ENCODE measurements around the gene GALNT1. TPM values are rescaled to one million over a fixed set of nuclear protein-coding genes. Genes with fewer than 3 reads are reported as not detected.

GALNT1 gene
- total and polyA plus RNA-seq, 2 of the 4 experiments (the other 2 are of a cell fraction) = 24.9 to 43.9 TPM

DNA sequence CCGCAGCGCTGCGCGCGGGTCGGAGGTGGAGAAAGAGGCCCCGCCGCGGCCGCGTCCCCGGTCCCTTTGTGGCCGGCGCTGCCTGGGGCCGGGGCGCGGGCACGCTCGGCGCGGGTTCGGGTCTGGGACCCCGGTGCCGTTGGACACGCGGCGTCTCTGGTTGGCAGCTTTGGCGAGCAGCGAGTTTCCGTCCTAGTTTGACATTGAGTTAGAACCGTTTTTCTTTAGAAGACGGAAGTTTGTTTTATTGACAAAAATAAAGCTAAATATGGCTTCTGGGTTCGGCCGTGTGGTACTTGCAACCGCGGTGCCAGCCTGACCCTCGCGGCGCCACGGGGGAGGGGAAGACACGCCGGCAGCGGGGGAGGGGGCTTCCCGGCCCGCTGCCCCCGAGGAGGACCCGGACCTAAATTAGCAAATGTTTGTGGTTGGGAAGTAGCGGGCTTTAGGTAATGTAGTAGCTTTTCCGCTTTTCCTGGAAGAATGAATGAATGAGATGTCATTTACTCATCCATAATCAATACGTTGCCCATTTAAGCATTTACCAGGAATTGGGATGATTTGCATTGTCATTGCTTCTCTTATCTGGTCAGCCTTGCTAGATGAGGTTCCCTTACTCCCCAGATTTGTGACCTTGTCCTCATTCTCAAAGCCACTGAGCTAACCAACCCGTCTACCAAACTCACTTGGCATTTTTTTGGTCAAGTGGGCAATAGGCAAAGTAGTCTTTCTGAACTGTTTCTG is 530 bp downstream of the GALNT1 start:
- no peak overlapping the region for H2BK20ac ChIP-seq (ENCODE audit: low read depth, low read length)
- no peak overlapping the region; a peak in 2 of 4 replicates for H4K8ac ChIP-seq (ENCODE audit: low read depth in 2 of 2, low read length in 2 of 2)
- CTCF ChIA-PET = interaction anchor here (0.5 kb wide), 1 partner anchor 565 kb away, joined by 6 read pairs; no protein-coding TSS in a partner anchor
- ATAC-seq (ENCODE audit: low read depth) = peak; percentile 40
- no peak overlapping the region for H2AK5ac ChIP-seq (ENCODE audit: low read depth, low read length)
- peak overlapping the region; percentile 81 for H3K14ac ChIP-seq (replicated peaks; ENCODE audit: low read depth, low read length)
- peak overlapping the region; percentile 54 for H3K27ac ChIP-seq (ENCODE audit: insufficient read depth, low read length)
- peaks cover 20 to 35% of the 10 kb centered on the region in 2 experiments for H3K79me1 ChIP-seq (ENCODE audit: low read depth in 1 of 2, low read length in 2 of 2)
- no peak overlapping the region for H4K5ac ChIP-seq (ENCODE audit: low read depth, low read length)
- peak overlapping the region; percentile 93 for H3K23ac ChIP-seq (ENCODE audit: low read depth, low read length)
- TF ChIP-seq, protein P1, sequence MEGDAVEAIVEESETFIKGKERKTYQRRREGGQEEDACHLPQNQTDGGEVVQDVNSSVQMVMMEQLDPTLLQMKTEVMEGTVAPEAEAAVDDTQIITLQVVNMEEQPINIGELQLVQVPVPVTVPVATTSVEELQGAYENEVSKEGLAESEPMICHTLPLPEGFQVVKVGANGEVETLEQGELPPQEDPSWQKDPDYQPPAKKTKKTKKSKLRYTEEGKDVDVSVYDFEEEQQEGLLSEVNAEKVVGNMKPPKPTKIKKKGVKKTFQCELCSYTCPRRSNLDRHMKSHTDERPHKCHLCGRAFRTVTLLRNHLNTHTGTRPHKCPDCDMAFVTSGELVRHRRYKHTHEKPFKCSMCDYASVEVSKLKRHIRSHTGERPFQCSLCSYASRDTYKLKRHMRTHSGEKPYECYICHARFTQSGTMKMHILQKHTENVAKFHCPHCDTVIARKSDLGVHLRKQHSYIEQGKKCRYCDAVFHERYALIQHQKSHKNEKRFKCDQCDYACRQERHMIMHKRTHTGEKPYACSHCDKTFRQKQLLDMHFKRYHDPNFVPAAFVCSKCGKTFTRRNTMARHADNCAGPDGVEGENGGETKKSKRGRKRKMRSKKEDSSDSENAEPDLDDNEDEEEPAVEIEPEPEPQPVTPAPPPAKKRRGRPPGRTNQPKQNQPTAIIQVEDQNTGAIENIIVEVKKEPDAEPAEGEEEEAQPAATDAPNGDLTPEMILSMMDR (conservative IDR thresholded peaks at IDR 0.05; ENCODE audit: low read depth, low read length) = no peak
- TF ChIP-seq NFE2L2 (IDR thresholded peaks at IDR 0.05; ENCODE audit: low read depth, low read length) = no peak
- no peak for TF ChIP-seq FOS (IDR thresholded peaks at IDR 0.05; ENCODE audit: low read depth, low read length)
- no peak for TF ChIP-seq CHD1 (IDR thresholded peaks at IDR 0.05; ENCODE audit: low read depth, low read length)
- TF ChIP-seq, protein P2, sequence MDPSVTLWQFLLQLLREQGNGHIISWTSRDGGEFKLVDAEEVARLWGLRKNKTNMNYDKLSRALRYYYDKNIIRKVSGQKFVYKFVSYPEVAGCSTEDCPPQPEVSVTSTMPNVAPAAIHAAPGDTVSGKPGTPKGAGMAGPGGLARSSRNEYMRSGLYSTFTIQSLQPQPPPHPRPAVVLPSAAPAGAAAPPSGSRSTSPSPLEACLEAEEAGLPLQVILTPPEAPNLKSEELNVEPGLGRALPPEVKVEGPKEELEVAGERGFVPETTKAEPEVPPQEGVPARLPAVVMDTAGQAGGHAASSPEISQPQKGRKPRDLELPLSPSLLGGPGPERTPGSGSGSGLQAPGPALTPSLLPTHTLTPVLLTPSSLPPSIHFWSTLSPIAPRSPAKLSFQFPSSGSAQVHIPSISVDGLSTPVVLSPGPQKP (IDR thresholded peaks at IDR 0.05; ENCODE audit: borderline replicate concordance, low read depth, low read length) = no peak
- TF ChIP-seq RFX5 (IDR thresholded peaks at IDR 0.05; ENCODE audit: low read depth, low read length) = no peak
- no peak for TF ChIP-seq RAD21 (IDR thresholded peaks at IDR 0.05; ENCODE audit: low read length)
- no peak for TF ChIP-seq CEBPB (IDR thresholded peaks at IDR 0.05; ENCODE audit: low read depth, low read length)
- TF ChIP-seq, protein P3, sequence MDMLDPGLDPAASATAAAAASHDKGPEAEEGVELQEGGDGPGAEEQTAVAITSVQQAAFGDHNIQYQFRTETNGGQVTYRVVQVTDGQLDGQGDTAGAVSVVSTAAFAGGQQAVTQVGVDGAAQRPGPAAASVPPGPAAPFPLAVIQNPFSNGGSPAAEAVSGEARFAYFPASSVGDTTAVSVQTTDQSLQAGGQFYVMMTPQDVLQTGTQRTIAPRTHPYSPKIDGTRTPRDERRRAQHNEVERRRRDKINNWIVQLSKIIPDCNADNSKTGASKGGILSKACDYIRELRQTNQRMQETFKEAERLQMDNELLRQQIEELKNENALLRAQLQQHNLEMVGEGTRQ (IDR thresholded peaks at IDR 0.05; ENCODE audit: low read depth, low read length) = no peak
- TF ChIP-seq MAZ (IDR thresholded peaks at IDR 0.05; ENCODE audit: borderline replicate concordance, low read depth, low read length) = no peak
- peak overlapping the region; percentile 97 for H3K4me2 ChIP-seq (ENCODE audit: low read depth, low read length)
- H2BK15ac ChIP-seq (ENCODE audit: low read depth, low read length) = no peak overlapping the region
- H2AFZ ChIP-seq (replicated peaks; ENCODE audit: low read length, poor library complexity) = peak overlapping the region; percentile 86
- DNase-seq = peak; percentile 4
- POLR2A ChIA-PET (ENCODE audit: unreplicated experiment) = interaction anchor here (1.0 kb wide), 1 partner anchor 53 kb away, joined by 4 read pairs; no protein-coding TSS in a partner anchor
- 0% methylated on average over 4 of the region's 51 CpGs; no CpG with 5 or more reads in 1 of the 2 experiments for WGBS, 2 experiments (ENCODE audit: extremely low coverage in 2 of 2, insufficient read length in 1 of 2)
- in situ Hi-C loops (cut with MboI; ENCODE audit: low sequenced_read_pairs) (no loop called here), dilution Hi-C loops (cut with HindIII; ENCODE audit: low sequenced_read_pairs, unreplicated experiment) (no loop called here), intact Hi-C loops (cut with micrococcal nuclease) (loop anchor here (2.0 to 5.0 kb wide), 3 partner anchors 35 to 173 kb away; no protein-coding TSS in a partner anchor)
- H2BK5ac ChIP-seq (ENCODE audit: low read depth, low read length, poor library complexity, severe bottlenecking) = no peak overlapping the region
- peak overlapping the region; percentile 76 for H3K4me3 ChIP-seq (ENCODE audit: insufficient read depth, low read depth, low read length)
- H2AK9ac ChIP-seq (replicated peaks; ENCODE audit: low read depth, low read length, poor library complexity) = peak overlapping the region; percentile 51
- H3K36me3 ChIP-seq (ENCODE audit: control insufficient read depth, insufficient read depth, low read length) = 0 out of 2 replicates have a peak, but pooled peaks cover 1% of the 10 kb centered on the region
- peaks cover 28% of the 10 kb centered on the region; the same call in 1 of the 2 replicates for H4K20me1 ChIP-seq (ENCODE audit: insufficient read depth, low read length)
- H3K4me1 ChIP-seq (ENCODE audit: control insufficient read depth, insufficient read depth, low read length) = peaks cover 5% of the 10 kb centered on the region
- H3K27me3 ChIP-seq (ENCODE audit: control insufficient read depth, insufficient read depth, low read length) = no peaks in the 10 kb centered on the region
- peak overlapping the region; percentile 82 for H3K9ac ChIP-seq (ENCODE audit: low read depth, low read length)
- no peak overlapping the region for H3K18ac ChIP-seq (ENCODE audit: low read depth, low read length)
- 0 out of 2 replicates have a peak overlapping the region, but pooled peaks have one; percentile 1 for H3K4ac ChIP-seq (ENCODE audit: low read depth, low read length)
- no peaks in the 10 kb centered on the region for H3K9me3 ChIP-seq (ENCODE audit: control insufficient read depth, insufficient read depth, low read length)
- H4K91ac ChIP-seq (ENCODE audit: insufficient read depth, low read depth, low read length) = 0 out of 2 replicates have a peak overlapping the region, but pooled peaks have one; percentile 6
- no peak overlapping the region; the same call in 1 of the 2 replicates for H3K56ac ChIP-seq (ENCODE audit: extremely low read depth, insufficient read depth, low read length)
- 0 out of 2 replicates have a peak overlapping the region, but pooled peaks have one; percentile 9 for H2BK120ac ChIP-seq (ENCODE audit: low read depth, low read length)
- H3K9me1 ChIP-seq (ENCODE audit: insufficient read depth, low read length) = peaks cover 3% of the 10 kb centered on the region
- no TSS peak for BruUV-seq (replicated peaks)
